Nephron progenitor cell (in vitro differentiated cells): Measurements from ENCODE around the gene VRK1.

Source experiments
- DNase-seq: peaks from one replicate; pipeline ENCODE4 v3.0.0; 2021
- H3K27ac Mint-ChIP-seq: 2 replicates; pipeline ENCODE4 v1.8.0; 2021; ENCODE audit warnings: mild to moderate bottlenecking, moderate library complexity, mixed read lengths
- H3K27me3 Mint-ChIP-seq: 2 replicates; pipeline ENCODE4 v1.8.0; 2021; ENCODE audit warnings: mild to moderate bottlenecking, low read depth, mixed read lengths; ENCODE audit not compliant: poor library complexity
- H3K36me3 Mint-ChIP-seq: 2 replicates; pipeline ENCODE4 v1.8.0; 2021; ENCODE audit warnings: low read depth, mixed read lengths
- H3K4me1 Mint-ChIP-seq: 2 replicates; pipeline ENCODE4 v1.8.0; 2021; ENCODE audit warnings: mixed read lengths
- H3K4me3 Mint-ChIP-seq: 2 replicates; pipeline ENCODE4 v1.8.0; 2021; ENCODE audit warnings: mild to moderate bottlenecking, moderate library complexity, mixed read lengths
- H3K9me3 Mint-ChIP-seq: 2 replicates; pipeline ENCODE4 v1.8.0; 2021; ENCODE audit warnings: mild to moderate bottlenecking, moderate library complexity, mixed read lengths
- TF ChIP-seq, protein P1 (sequence below): fragments of 200-600 bp; sonication (generic); IDR thresholded peaks from 2 replicates; pipeline ENCODE4 v1.5.0; 2021; ENCODE audit warnings: antibody characterized with exemption

Gene VRK1

GRCh38 chr14:96793547-96793946 is 3.6 kb upstream of the VRK1 start:
- peaks cover 37% of the 10 kb centered on the region for H3K4me1 Mint-ChIP-seq
- H3K36me3 Mint-ChIP-seq, result no peaks in the 10 kb centered on the region
- H3K4me3 Mint-ChIP-seq, result no peak overlapping the region
- H3K9me3 Mint-ChIP-seq, result no peaks in the 10 kb centered on the region
- peaks cover 17% of the 10 kb centered on the region for H3K27me3 Mint-ChIP-seq
- H3K27ac Mint-ChIP-seq, result no peak overlapping the region
- TF ChIP-seq, protein P1, sequence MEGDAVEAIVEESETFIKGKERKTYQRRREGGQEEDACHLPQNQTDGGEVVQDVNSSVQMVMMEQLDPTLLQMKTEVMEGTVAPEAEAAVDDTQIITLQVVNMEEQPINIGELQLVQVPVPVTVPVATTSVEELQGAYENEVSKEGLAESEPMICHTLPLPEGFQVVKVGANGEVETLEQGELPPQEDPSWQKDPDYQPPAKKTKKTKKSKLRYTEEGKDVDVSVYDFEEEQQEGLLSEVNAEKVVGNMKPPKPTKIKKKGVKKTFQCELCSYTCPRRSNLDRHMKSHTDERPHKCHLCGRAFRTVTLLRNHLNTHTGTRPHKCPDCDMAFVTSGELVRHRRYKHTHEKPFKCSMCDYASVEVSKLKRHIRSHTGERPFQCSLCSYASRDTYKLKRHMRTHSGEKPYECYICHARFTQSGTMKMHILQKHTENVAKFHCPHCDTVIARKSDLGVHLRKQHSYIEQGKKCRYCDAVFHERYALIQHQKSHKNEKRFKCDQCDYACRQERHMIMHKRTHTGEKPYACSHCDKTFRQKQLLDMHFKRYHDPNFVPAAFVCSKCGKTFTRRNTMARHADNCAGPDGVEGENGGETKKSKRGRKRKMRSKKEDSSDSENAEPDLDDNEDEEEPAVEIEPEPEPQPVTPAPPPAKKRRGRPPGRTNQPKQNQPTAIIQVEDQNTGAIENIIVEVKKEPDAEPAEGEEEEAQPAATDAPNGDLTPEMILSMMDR, result no peak
- DNase-seq, result no peak

DNA sequence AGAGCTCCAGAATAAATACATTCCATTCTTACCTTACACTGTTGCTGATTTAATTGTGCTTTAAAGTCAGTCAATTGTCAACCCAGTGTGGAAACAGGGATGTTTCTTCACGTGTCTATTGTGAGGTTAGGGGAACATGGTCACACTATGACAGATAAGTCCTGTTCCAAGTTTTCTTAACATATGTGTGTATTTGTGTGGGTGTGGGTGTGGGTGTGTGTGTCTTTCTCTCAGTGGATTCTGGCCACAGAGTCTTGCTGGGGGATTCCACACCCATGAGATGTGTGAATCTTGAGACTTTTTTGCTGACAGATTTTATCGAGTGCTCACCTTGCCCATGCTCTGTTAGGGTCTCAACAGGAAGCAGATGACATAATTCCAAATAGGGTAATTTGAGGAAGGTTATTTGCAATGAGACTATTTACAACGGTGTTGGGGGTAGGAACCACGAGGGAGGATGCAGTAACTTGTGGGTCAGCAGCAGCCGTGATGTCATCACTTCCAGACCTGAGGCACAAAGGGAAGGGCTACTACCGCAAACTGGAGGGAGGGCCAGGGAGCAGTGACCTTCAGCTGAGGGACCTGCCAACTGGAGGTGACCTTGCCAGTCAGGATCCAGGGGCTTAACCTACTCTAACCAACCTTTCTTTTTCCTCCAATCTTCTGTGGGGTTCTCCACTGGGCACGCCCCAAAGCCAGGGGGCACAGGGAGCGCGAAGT is 1.9 kb upstream of the VRK1 start:
- Mint-ChIP-seq H3K27me3 (peaks cover 8% of the 10 kb centered on the region), H3K27ac (no peak overlapping the region), H3K9me3 (no peaks in the 10 kb centered on the region), H3K4me1 (peaks cover 54% of the 10 kb centered on the region), H3K36me3 (no peaks in the 10 kb centered on the region), H3K4me3 (no peak overlapping the region)
- TF ChIP-seq, protein P1, result no peak
- no peak for DNase-seq

- H3K9me3 Mint-ChIP-seq, result no peaks in the 10 kb centered on the region
- peak overlapping the region; percentile 87 for H3K27ac Mint-ChIP-seq
- peak; percentile 48 for DNase-seq
- H3K4me3 Mint-ChIP-seq, result peak overlapping the region; percentile 91
- H3K36me3 Mint-ChIP-seq, result no peaks in the 10 kb centered on the region
- peaks cover 49% of the 10 kb centered on the region for H3K4me1 Mint-ChIP-seq
- TF ChIP-seq, protein P1, result no peak
- peaks cover 4% of the 10 kb centered on the region for H3K27me3 Mint-ChIP-seq
Measured at GRCh38 chr14:96797582-96798349, 584 bp downstream of the VRK1 start.

- Mint-ChIP-seq H3K4me3 (peak overlapping the region; percentile 91), H3K36me3 (no peaks in the 10 kb centered on the region), H3K27me3 (no peaks in the 10 kb centered on the region), H3K9me3 (no peaks in the 10 kb centered on the region), H3K27ac (no peak overlapping the region), H3K4me1 (peaks cover 42% of the 10 kb centered on the region)
- no peak for DNase-seq
- TF ChIP-seq, protein P1, result no peak
Measured at GRCh38 chr14:96798956-96799355, 1.8 kb downstream of the VRK1 start.

GRCh38 chr14:96799489-96800054 is 2.4 kb downstream of the VRK1 start:
- H3K4me3 Mint-ChIP-seq, result peak overlapping the region; percentile 59
- no peak overlapping the region for H3K27ac Mint-ChIP-seq
- TF ChIP-seq, protein P1, result no peak
- no peak for DNase-seq
- H3K36me3 Mint-ChIP-seq, result no peaks in the 10 kb centered on the region
- H3K9me3 Mint-ChIP-seq, result no peaks in the 10 kb centered on the region
- no peaks in the 10 kb centered on the region for H3K27me3 Mint-ChIP-seq
- peaks cover 42% of the 10 kb centered on the region for H3K4me1 Mint-ChIP-seq
